Measurements from ENCODE around the gene MPV17L2.

- TF ChIP-seq CTCF (IDR thresholded peaks at IDR 0.05) (no peak), ZFX (IDR thresholded peaks at IDR 0.05; ENCODE audit: borderline replicate concordance) (no peak)
Observed at GRCh38 chr19:18156268-18156667, 36.8 kb upstream of the MPV17L2 start.

Measured in 22Rv1 (cell line).